Chondrocyte (in vitro differentiated cells): ENCODE measurements around the gene PRRC2C. TPM values are rescaled to one million over a fixed set of nuclear protein-coding genes. Genes with fewer than 3 reads are reported as not detected.

Experiments
- DNase-seq: peaks from one replicate; pipeline ENCODE4 v3.0.0; 2021; ENCODE audit warnings: mixed read lengths, low spot score
- H3K27ac Mint-ChIP-seq: one replicate; pipeline ENCODE4 v1.8.0; 2021; ENCODE audit warnings: mild to moderate bottlenecking, moderate library complexity, mixed read lengths; ENCODE audit not compliant: unreplicated experiment
- H3K27me3 Mint-ChIP-seq: 2 replicates; pipeline ENCODE4 v1.8.0; 2021; ENCODE audit warnings: low read depth, mixed read lengths
- H3K36me3 Mint-ChIP-seq: 2 replicates; pipeline ENCODE4 v1.8.0; 2021; ENCODE audit warnings: low read depth, mixed read lengths
- H3K4me1 Mint-ChIP-seq: 2 replicates; pipeline ENCODE4 v1.8.0; 2021; ENCODE audit warnings: low read depth, mild to moderate bottlenecking, mixed read lengths
- H3K4me3 Mint-ChIP-seq: one replicate; pipeline ENCODE4 v1.8.0; 2021; ENCODE audit warnings: mild to moderate bottlenecking, moderate library complexity, mixed read lengths; ENCODE audit not compliant: unreplicated experiment
- H3K9me3 Mint-ChIP-seq: 2 replicates; pipeline ENCODE4 v1.8.0; 2021; ENCODE audit warnings: low read depth, mixed read lengths
- total RNA-seq: library from RNA; stranded (reverse); gene quantifications from 3 replicates; pipeline ENCODE4 v1.2.1, GENCODE V29; 2021
- TF ChIP-seq, protein P1 (sequence below): fragments of 200-600 bp; sonication (generic); IDR thresholded peaks from 2 replicates; pipeline ENCODE4 v1.5.0; 2021; ENCODE audit warnings: antibody characterized with exemption, mild to moderate bottlenecking, moderate library complexity

Gene PRRC2C
- total RNA-seq, 1 donor from 2014 or later = 146 TPM

DNA sequence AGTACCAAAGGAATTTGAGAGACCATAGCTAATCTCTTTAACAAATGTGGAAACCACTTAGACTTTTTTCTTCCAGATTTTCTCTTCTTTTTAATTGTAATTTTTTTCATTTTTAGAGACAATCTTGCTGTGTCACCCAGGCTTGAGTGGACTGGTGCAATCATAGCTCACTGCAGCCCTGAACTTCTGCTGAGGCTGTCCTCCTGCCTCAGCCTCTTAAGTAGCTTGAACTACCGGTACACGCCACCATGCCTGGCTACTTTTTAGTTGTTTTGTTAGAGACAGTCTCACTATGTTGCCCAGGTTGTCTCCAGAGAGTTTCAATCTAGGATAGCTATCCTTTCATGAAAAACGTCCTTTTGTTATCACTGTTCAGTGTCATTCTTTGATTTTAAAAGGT, 15.0 kb downstream of the PRRC2C start:
- Mint-ChIP-seq H3K36me3 (peaks cover 2% of the 10 kb centered on the region), H3K4me3 (no peak overlapping the region), H3K27me3 (no peaks in the 10 kb centered on the region), H3K9me3 (no peaks in the 10 kb centered on the region), H3K27ac (no peak overlapping the region), H3K4me1 (peaks cover 33% of the 10 kb centered on the region)
- no peak for DNase-seq
- TF ChIP-seq, protein P1, sequence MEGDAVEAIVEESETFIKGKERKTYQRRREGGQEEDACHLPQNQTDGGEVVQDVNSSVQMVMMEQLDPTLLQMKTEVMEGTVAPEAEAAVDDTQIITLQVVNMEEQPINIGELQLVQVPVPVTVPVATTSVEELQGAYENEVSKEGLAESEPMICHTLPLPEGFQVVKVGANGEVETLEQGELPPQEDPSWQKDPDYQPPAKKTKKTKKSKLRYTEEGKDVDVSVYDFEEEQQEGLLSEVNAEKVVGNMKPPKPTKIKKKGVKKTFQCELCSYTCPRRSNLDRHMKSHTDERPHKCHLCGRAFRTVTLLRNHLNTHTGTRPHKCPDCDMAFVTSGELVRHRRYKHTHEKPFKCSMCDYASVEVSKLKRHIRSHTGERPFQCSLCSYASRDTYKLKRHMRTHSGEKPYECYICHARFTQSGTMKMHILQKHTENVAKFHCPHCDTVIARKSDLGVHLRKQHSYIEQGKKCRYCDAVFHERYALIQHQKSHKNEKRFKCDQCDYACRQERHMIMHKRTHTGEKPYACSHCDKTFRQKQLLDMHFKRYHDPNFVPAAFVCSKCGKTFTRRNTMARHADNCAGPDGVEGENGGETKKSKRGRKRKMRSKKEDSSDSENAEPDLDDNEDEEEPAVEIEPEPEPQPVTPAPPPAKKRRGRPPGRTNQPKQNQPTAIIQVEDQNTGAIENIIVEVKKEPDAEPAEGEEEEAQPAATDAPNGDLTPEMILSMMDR = no peak

DNA sequence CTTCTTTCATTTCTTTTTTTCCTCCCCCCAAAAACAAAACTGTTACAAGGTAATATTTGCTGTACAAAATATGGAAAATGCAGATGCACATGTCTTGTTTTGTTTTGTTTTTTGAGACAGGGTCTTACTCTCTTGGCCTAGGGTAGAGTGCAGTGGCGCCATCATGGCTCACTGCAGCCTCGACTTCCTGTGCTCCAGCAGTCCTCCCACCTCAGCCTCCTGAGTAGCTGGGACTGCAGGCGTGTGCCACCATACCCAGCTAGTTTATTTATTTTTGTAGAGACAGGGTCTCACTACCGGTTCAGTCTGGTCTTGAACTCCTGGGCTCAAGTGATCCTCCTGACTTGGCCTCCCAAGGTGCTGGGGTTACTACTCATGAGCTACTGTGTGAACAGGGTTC, 15.5 kb downstream of the PRRC2C start:
- Mint-ChIP-seq H3K9me3 (no peaks in the 10 kb centered on the region), H3K36me3 (peaks cover 2% of the 10 kb centered on the region), H3K27ac (no peak overlapping the region), H3K27me3 (no peaks in the 10 kb centered on the region), H3K4me1 (peaks cover 32% of the 10 kb centered on the region), H3K4me3 (no peak overlapping the region)
- DNase-seq = no peak
- TF ChIP-seq, protein P1 = no peak

DNA sequence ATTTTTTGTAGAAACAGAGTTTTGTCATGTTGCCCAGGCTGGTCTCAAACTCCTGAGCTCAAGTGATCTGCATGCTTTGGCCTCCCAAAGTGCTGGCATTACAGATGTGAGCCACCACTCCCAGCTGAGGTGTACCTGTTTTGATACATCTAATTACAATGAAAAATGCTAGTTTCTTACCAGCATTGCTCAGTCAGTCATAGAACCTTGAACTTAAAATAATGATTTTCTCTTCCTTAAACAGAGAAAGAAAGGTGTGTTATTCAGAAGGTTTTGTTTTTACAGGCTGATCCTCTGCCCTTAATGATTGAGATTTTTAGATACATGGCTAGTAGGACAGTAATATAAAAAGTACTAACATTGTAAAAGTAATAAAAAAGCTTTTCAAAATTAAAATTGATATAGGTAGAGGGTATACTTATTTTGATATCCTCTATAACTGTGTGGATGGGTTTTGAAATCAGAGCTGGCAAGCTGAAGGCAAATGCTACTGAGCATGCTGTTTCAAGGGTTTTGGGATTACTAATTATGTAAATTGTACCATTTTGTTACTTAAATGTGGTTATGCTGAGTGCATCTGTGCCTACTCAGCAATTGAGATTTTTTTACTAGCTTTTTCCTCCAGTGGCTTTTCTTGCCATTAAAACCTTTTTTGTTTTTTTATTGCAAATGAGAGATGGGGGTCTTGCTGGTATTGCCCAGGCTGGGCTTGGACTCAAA, 16.1 kb downstream of the PRRC2C start:
- Mint-ChIP-seq H3K9me3 (no peaks in the 10 kb centered on the region), H3K27me3 (no peaks in the 10 kb centered on the region), H3K4me3 (no peak overlapping the region), H3K36me3 (peaks cover 2% of the 10 kb centered on the region), H3K4me1 (peaks cover 36% of the 10 kb centered on the region), H3K27ac (no peak overlapping the region)
- TF ChIP-seq, protein P1 = no peak
- no peak for DNase-seq

DNA sequence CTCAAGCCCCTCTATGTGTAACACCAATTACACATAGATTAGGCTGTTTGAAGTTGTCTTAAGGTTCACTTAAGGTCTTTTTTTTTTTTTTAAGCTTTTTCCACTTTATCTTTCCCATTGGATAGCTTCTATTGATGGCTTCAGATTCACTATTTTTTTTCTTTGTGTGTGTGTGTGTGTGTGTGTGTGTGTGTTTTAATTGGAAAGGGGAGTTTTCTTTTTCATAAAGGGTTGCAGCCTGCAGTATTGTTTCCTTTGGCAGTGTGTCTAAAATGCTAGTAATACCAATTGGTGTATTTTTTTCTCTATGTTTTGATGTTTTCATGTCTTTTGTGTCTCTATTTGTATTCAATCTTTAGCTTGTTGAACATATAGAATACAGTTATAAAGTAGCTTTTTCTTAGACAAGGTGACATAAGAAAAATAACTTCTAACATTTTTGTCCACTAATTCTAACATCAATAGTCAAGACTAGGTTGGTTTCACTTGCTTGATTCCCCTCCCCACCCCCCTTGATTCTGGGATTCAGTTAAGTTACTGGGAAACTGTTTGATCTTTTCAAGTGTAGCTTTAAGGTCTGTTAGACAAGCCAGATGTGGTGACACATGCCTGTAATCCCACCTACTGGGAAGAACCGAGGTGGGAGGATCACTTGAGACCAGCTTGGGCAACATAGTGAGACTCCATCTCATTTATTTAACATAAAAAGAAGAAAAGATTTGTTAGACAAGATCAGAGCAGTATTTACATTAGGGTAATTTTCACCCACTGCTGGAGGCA, 21.4 kb downstream of the PRRC2C start:
- no peaks in the 10 kb centered on the region for H3K27me3 Mint-ChIP-seq
- peak overlapping the region; percentile 53 for H3K27ac Mint-ChIP-seq
- no peaks in the 10 kb centered on the region for H3K36me3 Mint-ChIP-seq
- no peak overlapping the region for H3K4me3 Mint-ChIP-seq
- no peaks in the 10 kb centered on the region for H3K9me3 Mint-ChIP-seq
- TF ChIP-seq, protein P1 = no peak
- peaks cover 51% of the 10 kb centered on the region for H3K4me1 Mint-ChIP-seq
- no peak for DNase-seq

DNA sequence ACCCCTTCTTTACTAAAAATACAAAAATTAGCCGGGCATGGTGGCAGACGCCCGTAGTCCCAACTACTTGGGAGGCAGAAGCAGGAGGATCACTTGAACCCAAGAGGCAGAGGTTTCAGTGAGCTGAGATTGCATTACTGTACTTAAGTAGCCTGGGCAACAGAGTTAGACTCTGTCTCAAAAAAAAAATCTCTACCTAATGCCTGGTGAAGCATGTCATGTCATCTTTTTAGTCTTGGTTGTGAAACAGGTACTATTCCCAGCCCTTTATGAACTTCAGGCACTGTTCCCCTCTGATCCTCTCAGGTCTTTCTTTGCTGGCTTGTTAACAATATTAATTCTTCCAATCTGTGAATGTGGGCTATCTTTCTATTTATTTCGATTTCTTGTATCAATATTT, 22.1 kb downstream of the PRRC2C start:
- DNase-seq = no peak
- Mint-ChIP-seq H3K9me3 (no peaks in the 10 kb centered on the region), H3K4me1 (peaks cover 50% of the 10 kb centered on the region), H3K27ac (no peak overlapping the region), H3K36me3 (no peaks in the 10 kb centered on the region), H3K4me3 (no peak overlapping the region), H3K27me3 (no peaks in the 10 kb centered on the region)
- TF ChIP-seq, protein P1 = no peak
